DMS153 treated with DMSO at 0.1 percent for 48 hours (cell line): Measurements from ENCODE around the gene GLIS1.

Experiments
- DNase-seq: peaks from one replicate; lab custom pipeline; 2025; ENCODE audit not compliant: unreplicated experiment; lab: John Stamatoyannopoulos, UW

The GLIS1 gene

GRCh38 chr1:53736290-53736689 lies 2.7 kb downstream of the GLIS1 start:
- DNase-seq: no peak

DNA sequence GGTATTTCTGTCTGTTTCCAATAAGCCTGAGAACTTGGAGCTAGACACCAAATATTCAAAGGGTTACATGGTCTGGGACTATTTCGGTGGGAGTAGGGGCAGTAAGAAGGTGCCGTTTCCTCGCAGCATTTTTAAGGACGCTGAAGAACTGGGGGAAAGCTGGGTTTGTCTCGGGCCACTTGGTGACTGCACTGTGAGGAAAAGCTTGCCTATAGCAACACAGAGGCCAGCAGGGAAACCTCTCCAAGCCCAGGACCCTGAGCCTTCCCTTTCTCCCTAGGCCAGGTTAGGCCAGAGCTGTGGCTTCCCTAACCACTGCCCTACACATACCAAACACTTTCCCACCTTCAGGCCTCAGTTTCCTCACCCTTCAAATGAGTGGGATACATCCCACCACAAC lies 3.3 kb downstream of the GLIS1 start:
- no peak for DNase-seq

- DNase-seq: no peak
These were observed 3.7 kb downstream of the GLIS1 start for GRCh38 chr1:53735261-53735660.

DNA sequence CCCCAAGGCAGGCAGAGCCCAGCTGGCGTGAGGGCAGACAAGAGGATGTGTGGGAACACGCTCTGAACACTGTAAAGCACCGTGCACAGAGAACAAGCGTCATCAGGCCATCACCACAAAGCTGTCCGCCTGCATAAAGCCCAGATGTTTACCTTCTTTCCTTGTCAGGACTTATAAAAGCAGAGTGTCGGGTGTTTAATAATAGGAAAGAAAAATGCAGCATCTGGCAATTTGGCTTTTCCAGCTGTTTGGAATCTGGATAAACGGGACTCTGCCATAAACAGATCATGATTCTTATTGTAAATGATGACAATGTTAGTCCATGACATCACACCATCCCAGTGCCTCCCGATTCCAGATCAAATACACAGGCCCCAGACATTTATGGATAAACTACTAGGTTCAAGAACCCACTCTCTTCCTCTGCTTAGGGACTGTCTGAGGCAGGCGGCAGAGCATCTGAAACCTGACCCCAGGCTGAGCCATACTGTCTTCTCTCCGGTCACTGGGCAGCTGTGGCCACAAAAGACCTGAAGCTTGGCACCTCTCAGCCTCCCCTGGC lies 4.2 kb downstream of the GLIS1 start:
- no peak for DNase-seq

GRCh38 chr1:53733975-53734649 lies 4.9 kb downstream of the GLIS1 start:
- DNase-seq: no peak

- DNase-seq: no peak
These were observed 5.5 kb downstream of the GLIS1 start for GRCh38 chr1:53733447-53733931.

DNA sequence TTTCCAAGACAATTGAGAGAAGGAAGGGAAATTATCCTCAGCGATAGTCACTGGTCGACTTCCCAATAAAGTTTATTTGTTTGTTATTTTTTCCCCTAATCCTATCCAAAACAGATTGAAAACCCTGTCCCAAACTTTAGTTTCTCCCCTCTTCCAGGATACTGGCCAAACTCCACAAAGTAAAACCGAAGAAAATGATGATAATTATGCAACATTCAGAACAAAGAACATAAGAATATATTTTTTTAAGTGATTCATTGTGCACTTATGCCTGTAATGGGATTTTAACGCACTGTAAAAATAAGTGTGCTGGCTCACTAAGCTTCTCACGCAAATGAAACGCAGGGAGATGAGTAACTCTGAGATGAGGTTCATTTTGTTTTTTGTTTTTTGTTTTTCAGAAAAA lies 6.0 kb downstream of the GLIS1 start:
- no peak for DNase-seq

DNA sequence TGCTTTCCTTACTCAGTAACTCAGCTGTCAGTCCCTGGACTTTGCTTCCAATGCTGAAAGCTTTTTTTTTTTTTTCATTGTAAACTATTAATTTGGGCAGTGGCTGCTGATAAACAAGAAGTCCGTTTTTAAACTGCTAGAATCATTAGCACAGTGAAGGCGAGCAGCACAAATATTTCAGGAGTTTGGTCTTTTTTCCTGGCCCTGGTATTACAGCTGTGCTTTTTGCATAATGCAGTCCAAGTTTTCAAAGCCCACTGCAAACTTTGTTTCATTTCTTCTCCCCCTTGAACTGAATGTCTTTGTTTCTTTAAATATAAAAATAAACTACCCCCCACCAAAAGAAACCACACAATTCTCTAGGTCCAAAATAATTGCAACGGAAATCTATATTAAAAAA lies 6.6 kb downstream of the GLIS1 start:
- DNase-seq: no peak

- DNase-seq: no peak
These were observed 7.1 kb downstream of the GLIS1 start for GRCh38 chr1:53731779-53732305.

GRCh38 chr1:53731043-53731600 lies 7.8 kb downstream of the GLIS1 start:
- no peak for DNase-seq

DNA sequence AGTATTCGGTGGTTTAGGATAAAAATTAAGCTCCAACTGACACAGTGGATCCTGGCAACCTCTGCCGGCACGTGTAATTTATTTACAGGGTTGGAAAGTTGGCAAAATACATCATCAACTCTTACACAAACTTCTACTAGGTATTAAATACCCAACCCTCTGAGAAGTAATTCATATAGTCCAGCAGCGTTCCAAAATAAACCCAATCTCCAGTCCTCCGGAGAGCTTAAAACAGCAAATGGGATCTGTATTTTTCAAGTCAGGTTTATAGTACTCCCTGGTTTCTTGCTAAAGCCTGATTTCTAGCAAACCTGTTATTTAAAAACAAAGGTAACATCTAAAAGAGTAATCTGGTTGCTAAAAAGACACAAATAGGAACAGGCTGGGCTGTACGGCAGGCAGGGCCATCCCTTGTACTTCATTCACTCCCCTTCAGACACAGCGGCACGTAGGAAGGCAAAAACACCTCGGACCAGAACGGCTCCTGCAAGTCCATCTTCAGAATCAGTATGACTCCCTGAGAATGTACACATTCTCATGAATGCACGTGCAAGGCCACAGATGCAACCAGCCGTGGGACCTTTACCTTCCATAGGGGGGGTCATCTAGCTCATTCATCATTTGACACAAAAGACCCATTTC lies 8.6 kb downstream of the GLIS1 start:
- no peak for DNase-seq

- DNase-seq: no peak
These were observed 9.3 kb downstream of the GLIS1 start for GRCh38 chr1:53729456-53730223.

- DNase-seq: no peak
These were observed 10.1 kb downstream of the GLIS1 start for GRCh38 chr1:53728702-53729455.

- DNase-seq: no peak
These were observed 10.8 kb downstream of the GLIS1 start for GRCh38 chr1:53728196-53728595.

GRCh38 chr1:53727461-53728092 lies 11.4 kb downstream of the GLIS1 start:
- no peak for DNase-seq

GRCh38 chr1:53726009-53726600 lies 12.9 kb downstream of the GLIS1 start:
- no peak for DNase-seq

DNA sequence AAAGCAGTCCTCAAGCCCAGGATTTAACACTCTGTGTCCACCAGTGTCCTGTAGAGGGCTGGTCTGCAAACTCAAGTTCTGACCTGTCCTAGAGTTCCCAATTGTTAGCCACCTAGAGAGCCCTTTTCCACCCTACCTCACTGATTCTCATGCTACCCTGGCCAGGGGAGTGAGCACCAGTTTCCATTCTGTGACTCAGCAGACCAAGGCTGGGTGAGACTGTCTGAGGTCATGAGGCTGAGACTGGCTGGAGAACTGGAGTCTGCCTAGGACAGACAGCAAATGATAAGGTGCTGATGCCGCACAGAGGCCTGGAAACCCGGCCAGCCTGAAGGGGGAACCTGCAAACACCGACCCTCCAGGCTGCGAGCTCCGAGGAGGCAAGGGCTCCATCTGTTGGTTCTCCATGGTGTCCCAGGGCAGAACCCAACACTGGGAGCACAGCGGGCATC lies 13.7 kb downstream of the GLIS1 start:
- DNase-seq: no peak

- DNase-seq: no peak
These were observed 16.9 kb downstream of the GLIS1 start for GRCh38 chr1:53722025-53722424.

DNA sequence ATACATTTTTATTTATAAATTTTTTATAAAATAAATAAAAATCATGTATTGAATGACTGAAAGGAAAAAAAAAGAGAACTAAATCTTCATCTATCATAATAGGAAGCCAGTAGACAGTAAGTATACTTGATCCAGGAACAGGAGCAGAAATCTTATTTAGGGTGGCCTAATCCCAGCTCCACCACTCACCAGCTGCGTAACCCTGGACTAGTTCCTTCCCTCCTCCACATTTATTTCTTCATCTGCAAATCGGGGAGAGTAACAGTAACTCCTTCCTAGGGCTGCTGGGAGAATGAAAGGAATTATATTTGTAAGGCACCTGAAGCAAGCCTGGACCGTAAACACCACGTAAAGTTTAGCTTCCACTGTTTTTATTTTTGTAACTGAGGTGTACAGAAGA lies 17.9 kb downstream of the GLIS1 start:
- DNase-seq: no peak
